K562 (cell line): Measurements from ENCODE around the gene FUT6. TPM values are rescaled to one million over a fixed set of nuclear protein-coding genes. Genes with fewer than 3 reads are reported as not detected.

Source experiments
- ARNT ChIP-seq, 2 experiments: fragments of 450-650 bp; IDR thresholded peaks; 2 replicates each; pipeline ENCODE4 v1.6.1; 2016; ENCODE audit warnings: mild to moderate bottlenecking in 1 of 2
- ATF1 ChIP-seq, 2 experiments: fragments of 450-650 bp in 1 of 2; IDR thresholded peaks; 2 replicates each; pipeline ENCODE4 v1.6.1; 2016; ENCODE audit warnings: missing compliant biosample characterization in 1 of 2, missing genetic modification characterization in 1 of 2
- CBX2 ChIP-seq: fragments of 200-600 bp; sonication (generic); IDR thresholded peaks from one replicate; pipeline ENCODE4 v1.6.1; 2012; ENCODE audit warnings: mild to moderate bottlenecking, low read length, inconsistent platforms; ENCODE audit not compliant: insufficient read depth, poor library complexity, severe bottlenecking
- E2F1 ChIP-seq: sonication (generic); formaldehyde crosslinking; IDR thresholded peaks from 2 replicates; pipeline ENCODE4 v1.8.1; 2023; ENCODE audit warnings: mild to moderate bottlenecking, missing genetic modification reagents, moderate library complexity
- EWSR1 ChIP-seq: fragments of 450-650 bp; IDR thresholded peaks from 2 replicates; pipeline ENCODE4 v1.6.1; 2018; ENCODE audit warnings: borderline replicate concordance, mild to moderate bottlenecking, low read depth, moderate library complexity; ENCODE audit not compliant: partially characterized antibody
- FOSL1 ChIP-seq: fragments of 200-800 bp; sonication (Bioruptor generic); conservative IDR thresholded peaks from 2 replicates; pipeline ENCODE4 v1.6.1; 2016; ENCODE audit warnings: missing genetic modification characterization, missing compliant biosample characterization
- IRF9 ChIP-seq: fragments of 450-650 bp; IDR thresholded peaks from 2 replicates; pipeline ENCODE4 v1.6.1; 2016; ENCODE audit warnings: missing biosample characterization, missing genetic modification characterization
- KDM1A ChIP-seq, 2 experiments: fragments of 450-650 bp; IDR thresholded peaks; 2 replicates each; pipeline ENCODE4 v1.6.1; 2016; ENCODE audit warnings: mild to moderate bottlenecking in 2 of 2
- MXI1 ChIP-seq: IDR thresholded peaks from 2 replicates; pipeline ENCODE4 v1.6.1; 2011; ENCODE audit warnings: low read depth, mild to moderate bottlenecking, improper control_type of control experiment, low read length
- NRF1 ChIP-seq, 2 experiments: fragments of 450-650 bp; IDR thresholded peaks in 1 of 2; conservative IDR thresholded peaks in 1 of 2; 2 replicates each; pipeline ENCODE4 v1.6.1; 2014; ENCODE audit warnings: mild to moderate bottlenecking in 2 of 2
- PCBP2 ChIP-seq: fragments of 200-400 bp; formaldehyde crosslinking; IDR thresholded peaks from 2 replicates; pipeline ENCODE4 v1.6.1; 2018; ENCODE audit warnings: low read length, low read depth, mild to moderate bottlenecking, moderate library complexity; ENCODE audit not compliant: poor library complexity, severe bottlenecking
- PHB2 ChIP-seq: fragments of 450-650 bp; IDR thresholded peaks from 2 replicates; pipeline ENCODE4 v1.6.1; 2017; ENCODE audit warnings: low read depth
- RBM22 ChIP-seq: fragments of 200-400 bp; formaldehyde crosslinking; IDR thresholded peaks from 2 replicates; pipeline ENCODE4 v1.6.1; 2018; ENCODE audit warnings: low read length, low read depth; ENCODE audit not compliant: poor library complexity, severe bottlenecking
- RHOXF2B ChIP-seq: fragments of 250-450 bp; sonication (Bioruptor Pico); conservative IDR thresholded peaks from 2 replicates; pipeline ENCODE4 v1.5.1; 2021
- RNF219 ChIP-seq: fragments of 250-450 bp; sonication (Bioruptor Pico); IDR thresholded peaks from 2 replicates; pipeline ENCODE4 v1.5.0; 2022; ENCODE audit warnings: mild to moderate bottlenecking
- THAP12 ChIP-seq: fragments of 250-450 bp; sonication (Bioruptor Pico); IDR thresholded peaks from 2 replicates; pipeline ENCODE4 v1.9.0; 2021; ENCODE audit warnings: mild to moderate bottlenecking, inconsistent platforms
- TRIM25 ChIP-seq: fragments of 450-650 bp; IDR thresholded peaks from 2 replicates; pipeline ENCODE4 v1.7.0; 2016; ENCODE audit warnings: borderline replicate concordance
- XRCC5 ChIP-seq: fragments of 200-400 bp; formaldehyde crosslinking; IDR thresholded peaks from 2 replicates; pipeline ENCODE4 v1.6.1; 2017; ENCODE audit warnings: low read depth, mild to moderate bottlenecking, low read length
- polyA plus RNA-seq, 8 experiments: library from polyadenylated mRNA; depleted of rRNA in 4 of 8; stranded (reverse) in 5 of 8; unstranded in 3 of 8; fragments of >200 nt; fragmentation: Nextera tagmentation in 2 of 8; fragmentation: Illumina TruSeq in 1 of 8; extraction: Ambion mirVana in 2 of 8; extraction: Trizol in 1 of 8; gene quantifications; 2 replicates each; pipeline versions ENCODE4 v1.2.1 to v1.2.3, GENCODE V29; 2011 to 2014; ENCODE audit warnings: inconsistent platforms in 1 of 8, missing spikeins in 1 of 8
- total RNA-seq, 7 experiments: library from RNA; depleted of rRNA in 6 of 7; stranded (reverse); fragments of >200 nt in 6 of 7; fragmentation: Illumina TruSeq in 2 of 7; extraction: Trizol in 2 of 7; gene quantifications; 2 replicates each; pipeline versions ENCODE4 v1.2.1 to v1.2.3, GENCODE V29; 2011 to 2021; ENCODE audit warnings: low replicate concordance in 1 of 7

FUT6 gene
- total and polyA plus RNA-seq, 9 of the 15 experiments (the other 6 are each of a cell fraction or from before 2014, with no cell fraction given) = 0.04 TPM; not detected in 8

GRCh38 chr19:5828661-5829566 is 10.6 kb downstream of the FUT6 start (continued):
- TF ChIP-seq IRF9 (no peak), TRIM25 (no peak), PHB2 (no peak), E2F1 (CRISPR knock-in tag) (no peak), EWSR1 (no peak), NRF1 (conservative IDR thresholded peaks at IDR 0.05 in 1 of 2, IDR thresholded peaks at IDR 0.05 in 1 of 2) (no peak), KDM1A (IDR thresholded peaks at IDR 0.05) (no peak), MXI1 (no peak), PCBP2 (no peak), XRCC5 (no peak), ATF1 (CRISPR knock-in tag; IDR thresholded peaks at IDR 0.05) (no peak), ATF1 (tag; IDR thresholded peaks at IDR 0.05) (no peak), ARNT (IDR thresholded peaks at IDR 0.05) (0 out of 4 replicates have a peak, but pooled peaks of 1 of the 2 experiments have one; percentile 39), FOSL1 (no peak), CBX2 (no peak), RBM22 (peak; percentile 52), RNF219 (CRISPR knock-in tag) (no peak), RHOXF2B (CRISPR knock-in tag) (no peak), THAP12 (CRISPR knock-in tag) (no peak)
